Measurements from ENCODE around the gene F2RL3.

The F2RL3 gene

GRCh38 chr19:16875584-16876555, 12.9 kb upstream of the F2RL3 start:
- DNase-seq: peak in 1 of 2 donors; percentile 30

DNA sequence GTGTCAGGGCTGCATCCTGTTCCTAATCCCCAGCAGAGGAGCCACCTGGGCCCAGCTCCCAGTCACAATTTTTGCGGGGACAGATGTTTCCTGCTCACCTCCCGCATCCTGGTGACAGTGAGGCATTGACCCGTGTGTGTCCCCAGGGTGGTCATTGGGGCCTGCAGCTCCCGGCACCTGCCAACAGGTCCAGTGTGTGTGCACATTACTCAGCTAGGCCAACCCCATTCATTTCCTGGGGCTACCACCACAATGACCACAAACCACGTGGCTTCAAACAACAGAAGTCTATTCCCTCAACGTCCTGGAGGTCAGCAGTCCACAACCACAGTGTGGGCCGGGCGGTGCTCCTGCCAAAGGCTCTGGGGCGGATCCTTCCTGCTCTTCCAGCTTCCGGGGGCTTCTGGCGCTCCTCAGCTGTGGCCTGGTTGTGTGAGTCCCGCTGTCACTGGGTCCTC, 11.9 kb upstream of the F2RL3 start:
- DNase-seq: no peak

- DNase-seq: no peak
Observed at GRCh38 chr19:16877581-16877980, 11.2 kb upstream of the F2RL3 start.

GRCh38 chr19:16878181-16878965, 10.4 kb upstream of the F2RL3 start:
- no peak for DNase-seq

- DNase-seq: no peak
Observed at GRCh38 chr19:16880884-16881554, 7.8 kb upstream of the F2RL3 start.

DNA sequence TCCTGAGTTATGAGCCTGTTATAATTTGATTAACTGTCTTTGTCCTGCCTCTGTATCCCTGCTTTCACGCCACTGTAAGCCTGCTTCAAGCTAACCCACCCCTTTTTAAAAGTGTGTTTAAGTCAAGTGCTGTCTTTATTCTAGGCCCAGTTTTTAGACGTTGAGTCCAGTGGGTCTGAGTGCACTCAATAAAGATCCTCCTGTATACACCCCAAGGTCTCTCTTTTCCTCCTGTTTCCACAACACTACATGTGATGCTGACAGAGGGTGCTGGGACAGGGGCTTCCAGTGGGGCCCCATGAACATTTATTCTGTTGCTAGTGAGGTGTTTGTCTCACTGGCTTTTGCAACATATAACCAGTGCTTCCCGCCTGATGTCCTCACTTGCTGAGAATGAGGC, 6.7 kb upstream of the F2RL3 start:
- DNase-seq: no peak

- no peak for DNase-seq
Observed at GRCh38 chr19:16883522-16883921, 5.3 kb upstream of the F2RL3 start.

- DNase-seq: no peak
Observed at GRCh38 chr19:16885166-16885565, 3.6 kb upstream of the F2RL3 start.

GRCh38 chr19:16886305-16886880, 2.4 kb upstream of the F2RL3 start:
- no peak for DNase-seq

DNA sequence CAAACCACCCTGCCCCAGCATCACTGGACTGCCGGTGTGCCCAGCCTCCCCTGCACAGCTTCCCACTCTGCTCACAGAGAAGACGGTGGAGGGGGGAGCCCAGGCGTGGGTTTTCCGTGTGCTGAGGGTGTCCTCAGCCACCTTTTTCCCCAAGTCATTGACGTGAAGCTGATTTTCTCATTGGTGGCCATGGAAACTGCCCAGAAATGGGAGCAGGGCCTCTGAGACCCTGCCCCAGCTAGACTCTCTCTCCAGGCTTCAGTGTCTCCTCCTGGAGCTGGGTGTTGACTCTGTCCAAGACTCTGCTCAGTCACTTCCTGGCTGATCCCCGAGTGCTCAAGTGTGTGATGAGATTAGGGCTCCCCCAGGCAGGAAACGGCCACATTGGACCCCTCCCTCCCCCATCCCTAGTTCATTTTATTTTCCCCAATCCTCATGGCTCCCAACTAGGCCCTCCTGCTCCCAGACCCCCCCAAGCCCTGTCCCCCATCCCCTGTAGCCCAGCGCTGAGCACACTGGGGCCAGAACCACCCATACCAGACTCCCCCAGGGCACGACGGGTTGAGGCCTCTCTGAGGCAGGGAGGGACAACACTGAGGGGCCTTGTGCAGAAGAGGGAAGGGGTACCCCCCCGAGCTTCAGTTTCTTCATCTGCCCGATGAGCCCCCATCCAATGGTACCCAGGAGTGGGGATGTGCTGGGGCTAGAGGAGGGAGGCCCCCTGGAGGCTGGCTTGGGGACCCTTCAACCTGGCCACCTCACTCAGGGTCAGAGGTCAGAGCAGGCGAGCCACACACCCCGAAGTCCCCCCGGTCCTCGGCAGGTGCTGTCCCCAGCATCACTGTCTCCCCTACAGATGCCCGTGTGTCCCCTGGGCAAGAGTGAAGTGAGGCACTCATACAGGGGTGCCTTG, 1.2 kb upstream of the F2RL3 start:
- DNase-seq: no peak

DNA sequence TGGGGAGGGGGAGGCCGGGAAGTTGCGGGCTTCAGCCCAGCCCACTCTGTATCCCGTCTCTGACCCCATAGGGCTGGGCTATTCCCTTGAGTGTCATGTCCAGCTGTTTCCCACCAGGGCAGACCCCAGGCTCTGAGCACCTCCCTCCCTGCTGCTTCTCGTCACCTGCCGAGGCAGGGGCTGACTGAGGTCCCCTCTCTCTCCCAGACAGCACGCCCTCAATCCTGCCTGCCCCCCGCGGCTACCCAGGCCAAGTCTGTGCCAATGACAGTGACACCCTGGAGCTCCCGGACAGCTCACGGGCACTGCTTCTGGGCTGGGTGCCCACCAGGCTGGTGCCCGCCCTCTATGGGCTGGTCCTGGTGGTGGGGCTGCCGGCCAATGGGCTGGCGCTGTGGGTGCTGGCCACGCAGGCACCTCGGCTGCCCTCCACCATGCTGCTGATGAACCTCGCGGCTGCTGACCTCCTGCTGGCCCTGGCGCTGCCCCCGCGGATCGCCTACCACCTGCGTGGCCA, 625 bp downstream of the F2RL3 start:
- no peak for DNase-seq

DNA sequence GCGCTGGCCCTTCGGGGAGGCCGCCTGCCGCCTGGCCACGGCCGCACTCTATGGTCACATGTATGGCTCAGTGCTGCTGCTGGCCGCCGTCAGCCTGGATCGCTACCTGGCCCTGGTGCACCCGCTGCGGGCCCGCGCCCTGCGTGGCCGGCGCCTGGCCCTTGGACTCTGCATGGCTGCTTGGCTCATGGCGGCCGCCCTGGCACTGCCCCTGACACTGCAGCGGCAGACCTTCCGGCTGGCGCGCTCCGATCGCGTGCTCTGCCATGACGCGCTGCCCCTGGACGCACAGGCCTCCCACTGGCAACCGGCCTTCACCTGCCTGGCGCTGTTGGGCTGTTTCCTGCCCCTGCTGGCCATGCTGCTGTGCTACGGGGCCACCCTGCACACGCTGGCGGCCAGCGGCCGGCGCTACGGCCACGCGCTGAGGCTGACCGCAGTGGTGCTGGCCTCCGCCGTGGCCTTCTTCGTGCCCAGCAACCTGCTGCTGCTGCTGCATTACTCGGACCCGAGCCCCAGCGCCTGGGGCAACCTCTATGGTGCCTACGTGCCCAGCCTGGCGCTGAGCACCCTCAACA, 1.2 kb downstream of the F2RL3 start:
- DNase-seq: no peak

DNA sequence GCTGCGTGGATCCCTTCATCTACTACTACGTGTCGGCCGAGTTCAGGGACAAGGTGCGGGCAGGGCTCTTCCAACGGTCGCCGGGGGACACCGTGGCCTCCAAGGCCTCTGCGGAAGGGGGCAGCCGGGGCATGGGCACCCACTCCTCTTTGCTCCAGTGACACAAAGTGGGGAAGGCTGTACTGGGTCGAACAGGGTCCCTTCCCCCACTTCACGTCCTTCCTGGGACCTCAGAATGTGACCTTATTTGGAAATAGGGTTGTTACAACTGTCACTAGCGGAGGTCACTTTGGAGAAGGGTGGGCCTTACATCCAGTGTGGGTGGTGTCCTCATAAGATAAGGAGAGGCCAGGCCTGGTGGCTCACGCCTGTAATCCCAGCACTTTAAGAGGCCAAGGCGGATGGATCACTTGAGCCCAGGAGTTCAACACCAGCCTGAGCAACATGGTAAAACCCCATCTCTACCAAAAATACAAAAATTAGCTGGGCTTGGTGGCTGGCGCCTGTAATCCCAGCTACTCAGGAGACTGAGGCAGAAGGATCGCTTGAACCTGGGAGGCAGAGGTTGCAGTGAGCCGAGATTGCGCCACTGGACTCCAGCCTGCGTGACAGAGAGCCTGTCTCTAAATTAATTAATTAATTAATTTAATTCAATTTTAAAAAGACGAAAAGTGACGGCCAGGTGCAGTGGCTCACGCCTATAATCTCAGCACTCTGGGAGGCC, 1.8 kb downstream of the F2RL3 start:
- no peak for DNase-seq

DNA sequence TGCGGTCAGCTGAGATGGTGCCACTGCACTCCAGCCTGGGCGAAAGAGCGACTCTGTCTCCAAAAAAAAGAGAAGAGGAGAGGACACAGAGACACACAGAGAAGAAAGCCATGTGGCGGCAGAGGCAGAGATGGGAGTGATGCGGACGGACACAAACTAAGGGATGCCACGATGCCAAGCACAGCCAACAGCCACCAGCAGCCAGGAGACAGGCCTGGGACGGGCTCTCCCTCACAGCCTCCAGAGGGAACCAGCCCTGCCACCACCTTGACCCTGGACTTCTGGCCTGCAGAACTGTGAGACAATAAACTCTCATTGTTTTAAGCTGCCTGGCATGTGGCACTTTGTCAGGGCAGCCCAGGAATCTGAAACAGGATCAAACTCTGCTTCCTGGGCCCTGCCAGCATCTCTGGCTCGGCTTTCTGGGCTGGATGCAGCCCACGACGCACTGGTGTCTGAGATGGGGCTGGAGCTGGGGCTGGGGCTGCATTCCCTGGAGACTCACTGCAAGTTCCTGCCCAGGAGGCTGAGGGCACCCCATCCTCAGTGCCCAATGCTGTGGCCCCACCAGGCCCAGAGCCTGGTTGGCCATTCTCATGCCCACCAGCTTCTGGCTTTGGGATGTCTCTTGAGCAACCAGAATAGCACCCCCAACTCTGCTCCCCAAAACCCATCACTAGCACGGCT, 3.0 kb downstream of the F2RL3 start:
- DNase-seq: no peak

DNA sequence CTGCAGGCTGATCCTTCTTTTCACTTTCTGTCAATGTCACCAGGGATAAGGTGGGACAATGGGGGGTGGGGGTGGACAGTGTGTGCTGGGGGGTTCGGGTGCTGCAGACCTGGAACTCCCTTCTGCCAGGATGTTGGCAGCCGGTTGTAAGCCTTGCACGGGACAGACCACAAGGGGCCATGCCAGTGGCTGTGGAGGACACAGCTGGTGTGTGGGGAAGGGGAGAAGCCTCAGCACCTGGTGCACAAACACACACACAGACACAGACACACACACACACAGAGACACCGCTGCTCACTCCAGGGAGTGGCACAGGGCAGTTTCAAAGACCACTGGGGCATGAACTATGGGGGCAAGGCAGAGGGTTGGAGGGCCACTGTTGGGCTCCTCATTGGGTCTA, 3.6 kb downstream of the F2RL3 start:
- DNase-seq: no peak

DNA sequence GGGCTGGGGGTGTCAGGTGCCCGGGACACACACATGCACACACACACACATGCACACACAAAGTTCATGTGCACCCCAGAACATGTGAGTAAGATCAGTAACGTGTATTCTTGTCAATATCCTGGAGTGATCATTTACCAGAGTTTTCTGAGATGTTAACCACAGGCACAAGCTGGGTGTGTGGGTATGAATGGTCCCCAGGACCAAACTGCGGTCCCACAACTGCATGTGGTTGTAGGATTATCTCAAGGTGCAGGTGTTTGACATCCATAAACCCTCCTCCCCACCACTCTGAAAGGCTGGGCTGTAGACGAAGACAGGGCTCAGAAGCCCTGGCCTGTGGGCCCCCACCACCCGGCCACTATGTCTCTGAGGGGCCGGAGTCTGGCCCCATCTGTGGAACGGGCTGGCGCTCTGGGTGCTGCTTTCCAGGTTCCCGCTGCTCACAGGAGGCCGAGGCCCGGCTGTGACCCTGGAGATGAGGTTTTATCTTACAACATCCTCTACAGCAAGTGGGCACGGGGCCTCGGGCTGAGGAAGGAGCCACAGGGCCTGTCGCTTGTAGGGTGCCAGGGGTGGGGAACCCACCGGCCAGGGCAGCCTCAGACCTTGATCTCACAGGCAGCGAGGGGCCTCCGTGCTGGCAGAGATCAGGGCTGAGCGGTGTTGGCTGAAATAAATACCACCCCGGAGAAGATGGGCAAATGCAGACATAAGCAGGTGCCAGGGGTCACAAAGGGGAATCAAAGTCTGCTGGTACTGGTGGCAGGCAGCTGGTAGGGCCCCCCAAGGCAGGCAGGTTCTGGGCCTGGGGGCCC, 4.3 kb downstream of the F2RL3 start:
- DNase-seq: no peak

DNA sequence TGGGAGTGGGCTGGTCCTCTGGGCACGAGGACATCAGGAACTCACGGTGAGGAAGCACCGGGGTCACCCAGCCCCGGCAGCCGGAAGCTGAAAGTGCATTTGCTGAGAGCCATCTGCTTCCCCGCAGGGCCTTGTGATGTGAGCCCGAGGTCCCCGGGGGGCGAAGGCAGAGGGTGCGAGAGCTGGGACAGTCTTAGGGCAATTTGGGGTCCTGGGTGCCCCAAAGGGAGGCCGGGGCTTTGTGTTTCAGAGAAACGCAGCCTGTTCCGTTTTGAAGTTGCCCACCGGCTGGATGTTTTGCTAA, 4.8 kb downstream of the F2RL3 start:
- DNase-seq: peak in 1 of 2 donors; percentile 50

- no peak for DNase-seq
Observed at GRCh38 chr19:16894080-16894479, 5.3 kb downstream of the F2RL3 start.

Data from CD4-positive, alpha-beta T cell treated with Interleukin-4 for 1 hour (primary cell).